DMS114 treated with DMSO at 0.1 percent for 48 hours (cell line): ENCODE data around the gene ZNF500.
A peak's percentile ranks its signal among the peaks of the same experiment; 100 is the strongest.
"Not testable (repeated sequence)": the region's sequence is repeated elsewhere in the genome, so short reads cannot be mapped to it uniquely, and the experiment has no call there.

Source experiments
- DNase-seq: peaks from one replicate; lab custom pipeline; 2025; ENCODE audit not compliant: unreplicated experiment; lab: John Stamatoyannopoulos, UW

Gene ZNF500

GRCh38 chr16:4746991-4747574, 19.9 kb downstream of the ZNF500 start:
- DNase-seq, result no peak

DNA sequence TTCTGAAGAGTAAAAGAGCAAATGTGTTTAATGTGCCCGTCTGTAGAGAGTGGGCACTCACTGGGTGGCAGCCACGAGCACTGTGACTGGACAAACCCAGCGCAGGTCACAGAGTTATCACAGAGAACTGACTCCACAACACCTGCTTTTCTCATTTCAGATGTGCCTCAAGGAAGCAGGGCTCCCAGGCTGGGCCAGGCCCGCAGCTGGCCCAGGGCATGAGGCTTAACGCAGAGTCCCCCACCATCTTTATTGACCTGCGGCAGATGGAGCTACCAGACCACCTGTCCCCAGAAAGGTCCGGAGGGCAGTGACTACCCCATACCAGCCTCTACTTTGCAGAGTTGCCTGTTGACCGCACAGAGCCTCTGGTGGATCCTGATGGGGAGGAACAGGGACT, 20.7 kb downstream of the ZNF500 start:
- DNase-seq, result no peak

- DNase-seq, result no peak
These were observed 21.7 kb downstream of the ZNF500 start for GRCh38 chr16:4745274-4745569.

DNA sequence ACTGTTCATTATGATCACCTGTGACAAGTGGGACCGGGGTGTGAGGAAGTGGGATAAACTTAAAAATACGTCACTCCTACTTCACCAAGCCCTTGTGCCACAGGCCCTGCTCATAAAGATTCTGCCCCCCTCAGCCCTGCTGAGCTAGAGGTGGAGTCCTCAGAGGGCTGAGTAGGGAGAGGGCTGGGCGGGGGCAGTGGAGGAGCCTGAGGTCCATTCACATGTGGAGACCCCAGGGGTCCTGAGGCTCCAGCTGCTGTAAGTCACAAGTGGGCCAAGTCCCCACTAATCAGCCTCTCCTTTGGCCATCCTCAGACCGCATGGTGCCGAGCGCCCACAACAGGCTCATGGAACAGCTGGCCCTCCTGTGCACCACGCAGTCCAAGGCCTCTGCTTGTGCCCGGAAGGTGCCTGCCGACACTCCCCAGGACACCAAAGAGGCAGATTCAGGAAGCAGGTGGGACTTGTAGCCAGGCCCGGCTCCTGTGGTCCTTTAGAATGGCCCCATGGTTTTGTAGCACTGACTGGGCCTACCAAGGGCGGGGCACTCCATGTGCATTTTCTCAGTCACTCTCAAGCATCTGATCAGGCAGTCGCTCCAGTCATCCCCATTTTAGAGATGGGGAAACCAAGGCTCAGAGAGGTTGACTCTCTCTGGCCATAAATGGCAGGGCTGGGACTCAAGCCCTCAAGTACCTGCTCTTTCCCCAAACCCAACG, 22.2 kb downstream of the ZNF500 start:
- DNase-seq, result no peak

DNA sequence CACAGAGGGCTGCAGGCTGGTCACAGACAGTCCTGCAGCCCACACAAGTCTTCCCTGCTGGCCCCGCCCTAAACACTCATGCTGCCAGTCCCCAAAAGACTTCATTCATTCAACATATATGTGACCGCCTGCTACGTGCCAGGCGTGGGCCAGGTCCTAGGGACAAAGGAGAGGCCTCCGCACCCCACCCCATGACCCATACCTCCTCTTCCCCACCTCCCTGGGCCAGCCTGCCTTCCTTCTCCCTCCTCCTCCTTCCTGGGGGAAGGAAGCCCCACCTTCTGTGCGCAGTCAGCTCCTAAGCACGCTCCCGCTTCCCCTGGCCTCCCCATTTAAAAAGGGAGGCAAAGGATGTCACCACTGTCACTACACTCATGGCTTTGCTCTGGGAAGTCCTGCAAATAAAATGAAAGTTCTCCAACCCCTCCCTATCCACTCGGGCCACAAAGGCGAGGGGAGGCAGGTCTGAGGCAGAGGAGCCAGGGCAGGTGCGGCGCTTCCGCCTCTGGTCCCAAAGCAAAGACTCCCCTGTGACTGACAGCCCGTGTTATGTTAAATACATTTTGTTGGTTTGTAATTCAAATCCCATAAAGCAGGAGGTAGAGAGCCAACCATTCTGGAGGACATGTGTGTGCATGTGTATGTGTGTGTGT, 23.6 kb downstream of the ZNF500 start:
- no peak for DNase-seq

GRCh38 chr16:4738370-4738769, 28.6 kb downstream of the ZNF500 start:
- not testable (repeated sequence) for DNase-seq

DNA sequence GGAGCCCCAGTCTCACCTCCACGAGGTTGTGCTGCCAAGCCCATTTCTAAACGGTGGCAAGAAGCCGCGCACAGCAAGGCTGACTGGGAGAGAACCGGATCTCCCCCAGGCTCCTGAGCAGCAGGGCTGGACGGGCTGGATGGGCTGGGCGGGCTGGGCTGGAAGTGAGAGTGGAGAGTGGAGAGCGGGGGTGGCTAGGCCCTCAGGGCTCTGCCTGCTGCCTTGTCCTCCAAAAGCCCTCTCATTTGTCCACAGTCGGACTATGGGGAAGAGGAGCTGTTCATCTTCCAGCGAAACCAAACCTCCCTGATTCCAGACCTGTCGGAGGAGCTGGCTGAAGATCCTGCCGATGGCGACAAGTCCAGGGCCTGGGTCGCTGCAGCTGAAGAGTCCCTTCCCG, 29.4 kb downstream of the ZNF500 start:
- no peak for DNase-seq

DNA sequence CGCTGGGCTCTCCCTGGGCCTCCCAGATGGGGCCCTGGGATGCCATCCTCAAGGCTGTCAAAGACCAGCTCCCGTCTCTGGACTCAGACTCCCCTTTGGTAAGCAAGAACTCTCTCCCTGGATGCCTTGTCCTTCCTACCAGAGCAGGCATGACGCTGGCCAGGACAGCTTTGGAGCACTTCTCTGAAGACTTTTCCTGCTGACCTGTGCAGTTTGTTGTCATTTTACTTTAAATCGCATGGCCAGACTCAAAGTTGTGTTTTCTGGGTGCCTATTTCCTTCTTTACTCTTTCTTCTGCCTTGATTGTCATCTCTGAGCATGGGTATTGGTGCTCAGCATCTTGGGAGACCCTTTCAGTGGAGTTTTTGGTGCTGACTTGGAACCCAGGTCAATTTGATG, 30.4 kb downstream of the ZNF500 start:
- DNase-seq, result no peak

- peak; percentile 55 for DNase-seq
These were observed 32.0 kb downstream of the ZNF500 start for GRCh38 chr16:4734730-4735535.

DNA sequence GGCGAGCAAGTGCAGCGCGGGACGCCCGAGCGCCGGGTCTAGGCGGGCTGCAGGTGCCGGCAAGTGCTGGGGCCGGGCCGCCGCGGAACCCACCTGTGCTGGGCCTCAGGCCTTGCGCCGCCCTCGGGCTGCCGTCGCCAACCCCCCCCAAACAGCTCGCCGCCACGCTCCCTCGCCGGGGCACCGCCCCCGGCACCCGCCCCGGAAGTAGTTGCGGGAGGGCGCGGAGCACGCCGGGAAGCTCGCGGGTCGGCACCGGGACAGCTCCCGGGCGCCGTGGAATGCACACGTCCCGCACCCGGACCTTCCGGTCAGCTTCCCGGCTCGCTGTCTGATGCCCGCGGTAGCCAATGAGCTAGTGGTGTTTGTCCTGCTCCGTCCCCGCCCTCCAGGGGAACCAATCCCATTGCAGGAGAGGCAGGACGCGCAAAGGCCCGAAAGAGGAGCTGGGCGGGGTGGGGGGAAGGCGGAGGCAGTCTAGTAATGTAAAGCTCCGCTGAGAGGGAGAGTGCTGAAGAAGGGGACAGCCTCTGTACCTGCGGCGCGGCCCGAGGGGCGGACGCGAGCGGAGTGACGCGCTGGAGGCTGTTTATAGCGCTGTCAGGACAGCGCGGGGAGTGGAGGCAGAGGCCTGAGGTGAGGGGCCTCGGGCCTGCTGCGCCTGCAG, 32.8 kb downstream of the ZNF500 start, which contains the start of the genes ANKS3 and DNAAF8:
ANKS3 (minus strand) TSS at position 209 of the 667 bp plus-strand sequence. CDS start 4,122 bp downstream, outside the sequence.
DNAAF8 (plus strand) TSS at position 475 of the 667 bp plus-strand sequence. CDS start 1,978 bp downstream, outside the sequence.
- DNase-seq, result peak; percentile 91

GRCh38 chr16:4733747-4734062, 33.3 kb downstream of the ZNF500 start:
- DNase-seq, result no peak

DNA sequence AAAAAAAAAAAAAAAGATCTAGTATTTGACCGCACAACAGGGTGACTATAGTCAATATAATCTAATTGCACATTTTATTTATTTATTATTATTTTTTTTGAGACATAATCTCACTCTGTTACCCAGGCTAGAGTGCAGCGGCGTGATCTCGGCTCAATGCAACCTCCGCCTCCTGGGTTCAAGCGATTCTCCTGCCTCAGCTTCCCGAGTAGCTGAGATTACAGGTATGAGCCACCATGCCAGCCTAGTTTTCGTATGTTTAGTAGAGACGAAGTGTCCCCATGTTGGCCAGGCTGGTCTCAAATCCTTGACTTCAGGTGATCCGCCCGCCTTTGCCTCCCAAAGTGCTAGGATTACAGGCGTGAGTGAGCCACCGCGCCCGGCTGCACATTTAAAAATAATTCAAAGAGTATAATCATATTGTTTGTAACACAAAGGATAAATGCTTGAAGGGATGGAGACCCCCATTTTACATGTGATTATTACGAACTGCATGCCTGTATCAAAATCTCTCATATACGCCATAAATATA, 33.7 kb downstream of the ZNF500 start:
- no peak for DNase-seq

DNA sequence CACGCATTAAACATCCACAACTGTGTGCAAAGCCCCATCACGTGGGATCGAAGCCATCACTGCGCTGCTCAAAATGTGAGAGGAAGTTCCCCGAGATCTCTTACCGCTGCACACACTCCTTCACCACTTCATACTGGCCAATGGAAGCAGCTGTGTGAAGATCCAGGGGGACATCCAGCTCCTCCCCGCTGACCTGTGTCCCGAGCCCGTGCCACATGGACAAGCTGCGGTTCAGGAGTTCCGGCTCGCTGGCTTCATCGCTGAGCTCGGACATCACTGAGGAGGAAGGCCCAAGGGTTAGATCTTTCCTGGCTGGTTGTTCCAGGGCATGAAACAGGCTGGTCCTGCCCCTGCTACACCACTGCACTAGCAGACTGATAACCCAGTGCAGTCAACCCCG, 37.1 kb downstream of the ZNF500 start:
- DNase-seq, result no peak

DNA sequence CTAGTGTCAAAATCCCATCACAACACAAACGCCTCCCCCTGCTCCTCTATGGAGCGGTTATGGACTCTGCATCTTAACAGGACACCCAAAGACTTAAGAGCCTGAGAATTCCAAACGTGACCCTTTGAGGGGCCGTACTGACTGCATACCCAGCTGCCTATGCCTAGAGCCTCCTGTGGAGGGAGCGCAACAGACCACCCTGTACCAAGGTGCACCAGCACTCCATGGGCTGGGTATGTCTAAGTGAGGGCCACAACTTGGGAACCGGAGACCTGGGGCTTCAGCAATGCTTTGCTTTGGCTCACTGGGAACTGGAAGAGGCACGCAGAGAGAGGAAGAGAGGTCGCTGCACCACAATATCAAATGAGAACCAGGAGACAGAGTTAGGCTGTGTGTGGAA, 38.3 kb downstream of the ZNF500 start:
- DNase-seq, result no peak

GRCh38 chr16:4726616-4727015, 40.3 kb downstream of the ZNF500 start:
- DNase-seq, result no peak

DNA sequence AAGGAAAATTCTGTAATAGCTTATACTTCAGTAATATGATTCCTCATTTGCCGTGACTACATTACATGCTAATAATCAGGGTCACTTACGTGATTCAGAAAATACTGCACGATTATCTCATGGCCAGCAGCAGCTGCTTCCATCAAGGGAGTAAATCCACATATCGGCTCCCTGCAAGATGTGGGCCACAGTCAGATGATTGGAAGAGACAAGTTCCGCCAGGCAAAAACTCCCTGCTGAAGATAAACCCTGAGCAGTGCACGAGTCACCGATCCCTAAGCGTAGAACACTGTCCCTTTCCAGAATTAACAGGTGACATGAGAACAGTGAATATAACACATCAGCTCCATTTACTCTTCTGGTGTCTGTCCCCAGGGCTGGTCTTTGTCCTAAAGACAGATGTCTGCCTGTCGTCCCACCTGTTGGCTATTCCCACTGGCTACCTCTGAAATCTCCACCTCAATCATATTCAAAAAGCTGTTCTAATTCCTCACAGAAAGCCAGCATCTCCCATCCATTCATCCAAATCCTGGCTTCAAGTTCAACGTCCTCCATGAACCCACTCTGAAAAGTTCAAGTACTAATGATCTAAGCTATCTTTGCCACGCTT, 42.2 kb downstream of the ZNF500 start:
- no peak for DNase-seq

DNA sequence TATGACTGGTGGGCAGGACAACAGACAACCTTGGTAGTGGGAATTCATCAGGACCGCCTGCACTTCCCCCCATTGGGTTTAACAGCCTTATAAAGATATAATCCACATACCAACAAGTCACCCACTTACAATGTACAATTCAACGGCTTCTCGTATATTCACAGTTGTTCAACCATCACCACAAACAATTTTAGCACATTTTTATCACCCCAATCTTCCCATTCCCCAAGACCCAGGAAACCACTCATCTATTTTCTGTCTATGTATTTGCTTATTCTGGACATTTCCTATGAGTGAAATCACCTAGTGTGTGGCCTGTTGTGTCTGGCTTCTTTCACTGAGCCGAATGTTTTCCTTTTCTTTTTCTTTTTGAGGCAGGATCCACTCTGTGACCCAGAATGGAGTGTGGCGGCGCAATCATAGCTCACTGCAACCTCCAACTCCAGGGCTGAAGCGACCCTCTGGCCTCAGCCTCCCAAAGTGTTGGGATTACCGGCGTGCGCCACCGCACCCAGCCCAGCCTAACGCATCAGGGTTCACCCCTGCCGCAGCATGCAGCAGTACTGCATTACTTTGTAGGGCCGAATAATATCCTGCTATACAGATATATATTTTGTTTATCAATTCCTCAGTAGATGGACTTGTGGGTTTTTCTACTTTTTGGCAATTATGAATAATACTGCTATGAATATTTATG, 43.7 kb downstream of the ZNF500 start:
- DNase-seq, result no peak

DNA sequence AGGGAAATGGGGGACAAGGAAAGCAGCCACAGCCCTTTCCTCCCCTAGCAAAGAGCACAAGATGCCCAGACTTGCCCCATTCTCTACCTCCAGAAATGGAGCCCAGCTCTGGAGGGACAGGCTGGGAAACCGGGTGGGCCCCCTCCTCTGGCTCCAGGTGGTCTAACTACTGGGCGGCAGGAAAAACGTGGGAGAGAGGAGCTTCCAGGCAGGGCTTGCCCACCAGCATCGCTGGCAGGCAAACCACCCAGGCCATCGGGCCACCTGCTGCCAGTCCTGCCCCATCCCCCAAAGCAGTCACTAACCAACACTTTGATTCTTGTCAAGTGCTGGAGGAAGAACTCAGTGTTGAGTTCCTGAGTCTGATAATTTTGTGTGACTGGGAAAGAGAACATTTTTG, 48.5 kb downstream of the ZNF500 start:
- DNase-seq, result no peak

- no peak for DNase-seq
These were observed 52.0 kb downstream of the ZNF500 start for GRCh38 chr16:4714996-4715395.
